Smooth muscle cell (in vitro differentiated cells): ENCODE measurements around the gene ALPP. TPM values are rescaled to one million over a fixed set of nuclear protein-coding genes. Genes with fewer than 3 reads are reported as not detected.

Experiments used
- DNase-seq: peaks from one replicate; lab custom pipeline; 2025; ENCODE audit not compliant: unreplicated experiment; lab: John Stamatoyannopoulos, UW
- H2AFZ ChIP-seq: fragments of 200-600 bp; sonication (generic); 2 replicates; pipeline ENCODE4 v1.6.0; 2016; ENCODE audit warnings: antibody characterized with exemption, low read depth, mild to moderate bottlenecking
- H3F3A ChIP-seq: fragments of 200-600 bp; sonication (generic); 2 replicates; pipeline ENCODE4 v1.6.0; 2017; ENCODE audit warnings: antibody characterized with exemption, low read depth
- H3K27ac ChIP-seq: fragments of 200-600 bp; sonication (generic); 2 replicates; pipeline ENCODE4 v1.5.1; 2016; ENCODE audit warnings: low read depth, mild to moderate bottlenecking
- H3K27me3 ChIP-seq: fragments of 200-600 bp; sonication (generic); 2 replicates; pipeline ENCODE4 v1.6.1; 2016; ENCODE audit warnings: low read depth, mild to moderate bottlenecking
- H3K36me3 ChIP-seq: fragments of 200-600 bp; sonication (generic); 2 replicates; pipeline ENCODE4 v1.5.1; 2016; ENCODE audit warnings: low read depth
- H3K4me1 ChIP-seq: fragments of 200-600 bp; sonication (generic); 2 replicates; pipeline ENCODE4 v1.5.1; 2016; ENCODE audit warnings: low read depth
- H3K4me2 ChIP-seq: fragments of 200-600 bp; sonication (generic); 2 replicates; pipeline ENCODE4 v1.6.0; 2016; ENCODE audit warnings: mild to moderate bottlenecking
- H3K4me3 ChIP-seq: fragments of 200-600 bp; sonication (generic); 2 replicates; pipeline ENCODE4 v1.5.1; 2016; ENCODE audit warnings: mild to moderate bottlenecking
- H3K79me2 ChIP-seq: fragments of 200-600 bp; sonication (generic); 2 replicates; pipeline ENCODE4 v1.6.0; 2016; ENCODE audit warnings: low read depth, mild to moderate bottlenecking
- H3K9ac ChIP-seq: fragments of 200-600 bp; sonication (generic); 2 replicates; pipeline ENCODE4 v1.6.0; 2016; ENCODE audit warnings: low read depth
- H3K9me3 ChIP-seq: fragments of 200-600 bp; sonication (generic); replicated peaks from 2 replicates; pipeline ENCODE4 v1.5.1; 2016; ENCODE audit warnings: low read depth
- H4K20me1 ChIP-seq: fragments of 200-600 bp; sonication (generic); 2 replicates; pipeline ENCODE4 v1.6.0; 2016; ENCODE audit warnings: low read depth
- WGBS: methylation state at CpG from one replicate; pipeline ENCODE4 v1.1.7; 2016; ENCODE audit warnings: low lambda C conversion rate; 5-methylcytosine and 5-hydroxymethylcytosine counted together
- polyA plus RNA-seq: library from polyadenylated mRNA; unstranded; fragments of >200 nt; fragmentation: Nextera tagmentation; extraction: Ambion mirVana; gene quantifications from 2 replicates; pipeline ENCODE4 v1.2.1, GENCODE V29; 2016
- total RNA-seq: library from RNA; depleted of rRNA; stranded (reverse); fragments of >200 nt; gene quantifications from 2 replicates; pipeline ENCODE4 v1.2.3, GENCODE V29; 2014
- TF ChIP-seq, protein P1 (sequence below): fragments of 200-600 bp; sonication (generic); IDR thresholded peaks from 2 replicates; pipeline ENCODE4 v1.5.1; 2017; ENCODE audit warnings: borderline replicate concordance, mild to moderate bottlenecking, antibody characterized with exemption; ENCODE audit not compliant: insufficient read depth, poor library complexity, severe bottlenecking

The ALPP gene
- total and polyA plus RNA-seq, 2 experiments from 2014 or later: 0.22 TPM; not detected in 1

DNA sequence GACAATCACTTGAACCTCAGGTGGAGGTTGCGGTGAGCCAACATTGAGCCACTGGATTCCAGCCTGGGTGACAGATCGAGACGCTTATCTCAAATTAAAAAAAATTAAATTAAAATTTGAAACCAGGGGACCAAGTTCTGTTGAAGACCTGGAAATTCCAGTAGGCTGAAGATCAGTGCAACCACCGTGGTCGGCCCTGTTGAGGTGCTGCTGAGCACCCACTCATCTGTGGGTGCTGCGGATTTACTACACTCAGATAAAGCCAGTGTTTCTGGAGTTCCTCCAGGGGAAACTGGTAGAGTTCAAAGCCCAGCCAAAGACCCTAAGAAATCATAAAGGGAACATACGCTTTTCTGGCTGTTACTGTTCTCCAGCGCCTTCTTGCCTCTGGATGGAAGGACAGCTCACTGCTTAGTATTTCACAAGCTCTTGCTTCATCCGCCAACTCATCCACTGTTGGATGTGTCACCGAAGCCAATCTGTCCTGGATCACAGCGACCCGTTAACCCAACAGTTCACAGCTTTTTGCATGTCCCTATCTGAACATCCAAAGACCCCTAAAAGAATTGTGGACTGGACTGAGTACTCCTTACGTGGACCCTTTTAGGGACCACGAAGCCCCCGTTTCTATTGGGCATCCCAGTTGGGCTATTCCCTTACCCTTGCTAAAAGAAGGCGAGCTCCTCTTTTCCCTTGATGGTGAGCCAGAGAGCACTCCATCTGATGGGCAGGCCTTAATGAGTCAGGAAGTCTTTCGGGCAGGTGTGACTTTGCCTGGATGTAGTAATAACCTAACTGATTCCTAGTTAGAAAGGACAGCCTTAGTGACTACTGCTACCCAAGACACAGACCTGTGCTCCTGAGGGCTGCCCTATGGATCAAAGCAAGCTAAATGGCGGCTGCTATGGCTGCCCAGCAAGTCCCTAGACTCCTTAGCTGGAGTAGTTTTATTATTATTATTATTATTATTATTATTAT lies 6.0 kb upstream of the ALPP start:
- WGBS: 66% methylated on average over 18 of the region's 18 CpGs
- DNase-seq: no peak

DNA sequence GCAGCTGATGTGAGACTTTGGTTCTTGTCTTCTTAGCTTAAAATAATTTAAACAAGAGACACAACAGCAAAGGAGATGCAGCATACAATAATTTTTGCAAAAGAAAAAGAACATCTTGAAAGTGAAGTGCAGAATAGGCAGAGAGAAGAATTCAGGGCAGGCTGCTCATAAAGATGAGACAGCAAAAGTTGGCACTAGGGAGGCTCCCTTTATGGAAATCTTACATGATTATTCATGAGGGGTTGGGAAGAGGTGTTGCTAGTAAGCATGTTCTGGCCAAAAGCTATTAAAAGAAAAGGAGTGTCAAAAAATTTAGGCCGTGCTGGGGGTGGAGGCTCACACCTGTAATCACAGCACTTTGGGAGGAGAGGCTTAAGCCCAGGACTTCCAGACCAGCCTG lies 4.2 kb upstream of the ALPP start:
- H3K4me1 ChIP-seq: no peaks in the 10 kb centered on the region
- DNase-seq: no peak
- H3K79me2 ChIP-seq: no peaks in the 10 kb centered on the region
- no peak overlapping the region for H2AFZ ChIP-seq
- no peaks in the 10 kb centered on the region for H3K27me3 ChIP-seq
- no peak overlapping the region for H3K9ac ChIP-seq
- H3K4me3 ChIP-seq: no peak overlapping the region
- WGBS: 95% methylated on average over 1 of the region's 1 CpG
- H3K9me3 ChIP-seq: no peaks in the 10 kb centered on the region
- H3K4me2 ChIP-seq: no peak overlapping the region
- TF ChIP-seq, protein P1, sequence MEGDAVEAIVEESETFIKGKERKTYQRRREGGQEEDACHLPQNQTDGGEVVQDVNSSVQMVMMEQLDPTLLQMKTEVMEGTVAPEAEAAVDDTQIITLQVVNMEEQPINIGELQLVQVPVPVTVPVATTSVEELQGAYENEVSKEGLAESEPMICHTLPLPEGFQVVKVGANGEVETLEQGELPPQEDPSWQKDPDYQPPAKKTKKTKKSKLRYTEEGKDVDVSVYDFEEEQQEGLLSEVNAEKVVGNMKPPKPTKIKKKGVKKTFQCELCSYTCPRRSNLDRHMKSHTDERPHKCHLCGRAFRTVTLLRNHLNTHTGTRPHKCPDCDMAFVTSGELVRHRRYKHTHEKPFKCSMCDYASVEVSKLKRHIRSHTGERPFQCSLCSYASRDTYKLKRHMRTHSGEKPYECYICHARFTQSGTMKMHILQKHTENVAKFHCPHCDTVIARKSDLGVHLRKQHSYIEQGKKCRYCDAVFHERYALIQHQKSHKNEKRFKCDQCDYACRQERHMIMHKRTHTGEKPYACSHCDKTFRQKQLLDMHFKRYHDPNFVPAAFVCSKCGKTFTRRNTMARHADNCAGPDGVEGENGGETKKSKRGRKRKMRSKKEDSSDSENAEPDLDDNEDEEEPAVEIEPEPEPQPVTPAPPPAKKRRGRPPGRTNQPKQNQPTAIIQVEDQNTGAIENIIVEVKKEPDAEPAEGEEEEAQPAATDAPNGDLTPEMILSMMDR: no peak
- H3F3A ChIP-seq: no peaks in the 10 kb centered on the region
- H3K36me3 ChIP-seq: no peaks in the 10 kb centered on the region
- H3K27ac ChIP-seq: no peak overlapping the region
- H4K20me1 ChIP-seq: no peaks in the 10 kb centered on the region

More for the DNA sequence above, 6.0 kb upstream of the ALPP start:
- peak overlapping the region; percentile 67 for H3K27ac ChIP-seq
- no peaks in the 10 kb centered on the region for H3K79me2 ChIP-seq
- H3K4me3 ChIP-seq: no peak overlapping the region
- H2AFZ ChIP-seq: no peak overlapping the region
- no peaks in the 10 kb centered on the region for H3K9me3 ChIP-seq
- H3K36me3 ChIP-seq: no peaks in the 10 kb centered on the region
- H3K27me3 ChIP-seq: no peaks in the 10 kb centered on the region
- no peaks in the 10 kb centered on the region for H3K4me1 ChIP-seq
- no peak overlapping the region for H3K4me2 ChIP-seq
- TF ChIP-seq, protein P1: no peak
- no peak overlapping the region for H3K9ac ChIP-seq
- no peaks in the 10 kb centered on the region for H3F3A ChIP-seq
- no peaks in the 10 kb centered on the region for H4K20me1 ChIP-seq

GRCh38 chr2:232375164-232375563 lies 3.4 kb upstream of the ALPP start:
- H3K4me1 ChIP-seq: no peaks in the 10 kb centered on the region
- no peaks in the 10 kb centered on the region for H3K27me3 ChIP-seq
- 84% methylated on average over 12 of the region's 12 CpGs for WGBS
- no peaks in the 10 kb centered on the region for H3K36me3 ChIP-seq
- no peak overlapping the region for H2AFZ ChIP-seq
- H3K79me2 ChIP-seq: no peaks in the 10 kb centered on the region
- no peaks in the 10 kb centered on the region for H4K20me1 ChIP-seq
- no peak overlapping the region for H3K9ac ChIP-seq
- H3K4me3 ChIP-seq: no peak overlapping the region
- H3K9me3 ChIP-seq: no peaks in the 10 kb centered on the region
- TF ChIP-seq, protein P1: no peak
- no peak overlapping the region for H3K27ac ChIP-seq
- no peak overlapping the region for H3K4me2 ChIP-seq
- H3F3A ChIP-seq: no peaks in the 10 kb centered on the region
- DNase-seq: no peak
